Suprapubic skin (tissue), 4 donors: Measurements from ENCODE around the gene SYT2. TPM values are rescaled to one million over a fixed set of nuclear protein-coding genes. Genes with fewer than 3 reads are reported as not detected.
"Not testable (repeated sequence)": the region's sequence is repeated elsewhere in the genome, so short reads cannot be mapped to it uniquely, and the experiment has no call there.

Experiments used
- DNase-seq, 2 donors: peaks; one replicate each; pipeline ENCODE4 v3.0.0-alpha.2; 2019; ENCODE audit warnings: low spot score in 2 of 2
- H3K27ac ChIP-seq: fragments of 200-600 bp; sonication (generic); one replicate; pipeline ENCODE4 v1.5.1; 2019
- H3K27me3 ChIP-seq: fragments of 200-600 bp; sonication (generic); one replicate; pipeline ENCODE4 v1.5.1; 2019
- H3K36me3 ChIP-seq: fragments of 200-600 bp; sonication (generic); one replicate; pipeline ENCODE4 v1.5.1; 2019
- H3K4me1 ChIP-seq: fragments of 200-600 bp; sonication (generic); one replicate; pipeline ENCODE4 v1.5.1; 2019
- H3K4me3 ChIP-seq: fragments of 200-600 bp; sonication (generic); one replicate; pipeline ENCODE4 v1.5.1; 2019; ENCODE audit warnings: mild to moderate bottlenecking
- H3K9me3 ChIP-seq: fragments of 200-600 bp; sonication (generic); one replicate; pipeline ENCODE4 v1.5.1; 2019
- CTCF ChIP-seq, 2 donors: fragments of 200-600 bp in 1 of 2; fragments of 450-650 bp in 1 of 2; sonication (generic) in 1 of 2; IDR thresholded peaks; one replicate each; pipeline ENCODE4 v1.5.1; 2016 to 2019; ENCODE audit warnings: antibody characterized with exemption in 2 of 2, mild to moderate bottlenecking in 1 of 2, moderate library complexity in 1 of 2
- EP300 ChIP-seq: sonication (generic); formaldehyde crosslinking; IDR thresholded peaks from one replicate; pipeline ENCODE4 v1.6.1; 2017; ENCODE audit warnings: antibody characterized with exemption
- POLR2A ChIP-seq, 2 donors: fragments of 450-650 bp; IDR thresholded peaks; one replicate each; pipeline ENCODE4 v1.6.1; 2017; ENCODE audit warnings: antibody characterized with exemption in 2 of 2, mild to moderate bottlenecking in 2 of 2, moderate library complexity in 2 of 2
- POLR2AphosphoS5 ChIP-seq, 3 donors: sonication (generic); formaldehyde crosslinking; IDR thresholded peaks; one replicate each; pipeline ENCODE4 v1.6.1; 2017; ENCODE audit warnings: antibody characterized with exemption in 3 of 3
- WGBS: methylation state at CpG from one replicate; pipeline ENCODE4 v1.1.5; 2018; 5-methylcytosine and 5-hydroxymethylcytosine counted together
- total RNA-seq, 4 donors: library from RNA; depleted of rRNA; stranded (reverse); fragments of >200 nt; gene quantifications; one replicate each; pipeline ENCODE4 v1.1.0, GENCODE V29; 2016

SYT2 gene
- total RNA-seq, 4 donors from 2014 or later, result 0.11 TPM; not detected in 3

- Histone ChIP-seq H3K4me3 (no peak overlapping the region), H3K27me3 (peaks cover 6% of the 10 kb centered on the region), H3K4me1 (no peaks in the 10 kb centered on the region), H3K9me3 (no peaks in the 10 kb centered on the region), H3K27ac (no peak overlapping the region), H3K36me3 (no peaks in the 10 kb centered on the region)
- no peak for DNase-seq
- TF ChIP-seq POLR2AphosphoS5 (IDR thresholded peaks at IDR 0.05), result no peak
- no peak for TF ChIP-seq POLR2A (IDR thresholded peaks at IDR 0.05)
- TF ChIP-seq EP300, result no peak
- no peak for TF ChIP-seq CTCF (IDR thresholded peaks at IDR 0.05)
- 81% methylated on average over 7 of the region's 7 CpGs for WGBS
These were observed 86.0 kb downstream of the SYT2 start for GRCh38 chr1:202624088-202624780.

GRCh38 chr1:202623476-202623875 lies 86.8 kb downstream of the SYT2 start:
- not testable (repeated sequence) for H3K9me3 ChIP-seq, H3K27ac ChIP-seq, DNase-seq, H3K27me3 ChIP-seq, H3K36me3 ChIP-seq, H3K4me1 ChIP-seq, H3K4me3 ChIP-seq
- 66% methylated on average over 11 of the region's 12 CpGs for WGBS

- Histone ChIP-seq H3K9me3 (no peaks in the 10 kb centered on the region), H3K4me1 (peaks cover 11% of the 10 kb centered on the region), H3K36me3 (no peaks in the 10 kb centered on the region), H3K27ac (no peak overlapping the region), H3K27me3 (peaks cover 6% of the 10 kb centered on the region), H3K4me3 (no peak overlapping the region)
- 65% methylated on average over 4 of the region's 7 CpGs for WGBS
- TF ChIP-seq POLR2AphosphoS5 (IDR thresholded peaks at IDR 0.05) (no peak), POLR2A (IDR thresholded peaks at IDR 0.05) (no peak), EP300 (no peak), CTCF (IDR thresholded peaks at IDR 0.05) (no peak)
- DNase-seq, result no peak
These were observed 87.2 kb downstream of the SYT2 start for GRCh38 chr1:202623075-202623474.

DNA sequence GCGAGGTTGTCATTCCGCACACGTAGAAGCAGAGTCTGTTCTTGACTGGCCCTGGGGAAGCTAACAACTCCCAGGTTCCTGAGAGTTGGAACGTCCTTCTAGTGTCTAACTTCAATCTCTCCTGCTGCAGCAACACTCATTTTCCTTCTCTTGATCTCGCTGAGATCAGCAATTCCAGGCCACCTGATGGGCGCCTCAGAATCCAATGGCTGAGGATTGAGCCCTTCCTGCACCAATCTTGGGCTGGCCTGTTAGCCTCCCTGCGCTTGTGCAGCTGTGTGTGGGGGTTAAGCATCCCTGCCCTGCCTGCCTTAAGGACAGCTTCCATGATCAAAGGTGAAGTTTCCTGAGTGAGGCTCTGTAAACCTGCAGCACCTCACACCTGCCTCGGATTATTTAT lies 87.9 kb downstream of the SYT2 start:
- no peaks in the 10 kb centered on the region for H3K9me3 ChIP-seq
- peaks cover 12% of the 10 kb centered on the region for H3K4me1 ChIP-seq
- DNase-seq, result no peak
- 92% methylated on average over 7 of the region's 8 CpGs for WGBS
- H3K27ac ChIP-seq, result no peak overlapping the region
- TF ChIP-seq POLR2AphosphoS5 (IDR thresholded peaks at IDR 0.05) (no peak), CTCF (IDR thresholded peaks at IDR 0.05) (no peak), POLR2A (IDR thresholded peaks at IDR 0.05) (no peak), EP300 (no peak)
- H3K27me3 ChIP-seq, result peaks cover 6% of the 10 kb centered on the region
- H3K36me3 ChIP-seq, result no peaks in the 10 kb centered on the region
- H3K4me3 ChIP-seq, result no peak overlapping the region

DNA sequence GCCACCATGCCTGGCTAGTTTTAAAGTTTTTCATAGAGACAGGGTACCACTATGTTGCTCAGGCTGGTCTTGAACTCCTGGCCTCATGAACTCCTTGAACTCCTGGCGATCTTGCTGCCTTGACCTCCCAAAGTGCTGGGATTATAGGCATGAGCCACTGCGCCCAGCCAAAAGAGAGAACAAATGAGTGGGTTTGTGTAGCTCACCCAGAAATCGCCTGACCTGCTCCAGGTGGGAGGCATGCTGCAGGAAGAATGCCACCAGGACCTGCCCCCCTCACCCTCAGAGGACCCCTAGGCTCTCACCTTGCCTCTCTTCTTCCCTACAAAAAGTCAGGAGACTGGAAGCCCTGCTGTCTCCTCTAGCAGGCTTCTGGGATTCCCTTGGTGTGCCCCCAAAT lies 88.8 kb downstream of the SYT2 start:
- peaks cover 6% of the 10 kb centered on the region for H3K27me3 ChIP-seq
- H3K27ac ChIP-seq, result no peak overlapping the region
- H3K9me3 ChIP-seq, result no peaks in the 10 kb centered on the region
- 53% methylated on average over 2 of the region's 3 CpGs for WGBS
- H3K36me3 ChIP-seq, result no peaks in the 10 kb centered on the region
- H3K4me3 ChIP-seq, result no peak overlapping the region
- TF ChIP-seq EP300, result no peak
- no peak for TF ChIP-seq POLR2AphosphoS5 (IDR thresholded peaks at IDR 0.05)
- TF ChIP-seq CTCF (IDR thresholded peaks at IDR 0.05), result no peak
- TF ChIP-seq POLR2A (IDR thresholded peaks at IDR 0.05), result no peak
- DNase-seq, result no peak
- H3K4me1 ChIP-seq, result peaks cover 12% of the 10 kb centered on the region

DNA sequence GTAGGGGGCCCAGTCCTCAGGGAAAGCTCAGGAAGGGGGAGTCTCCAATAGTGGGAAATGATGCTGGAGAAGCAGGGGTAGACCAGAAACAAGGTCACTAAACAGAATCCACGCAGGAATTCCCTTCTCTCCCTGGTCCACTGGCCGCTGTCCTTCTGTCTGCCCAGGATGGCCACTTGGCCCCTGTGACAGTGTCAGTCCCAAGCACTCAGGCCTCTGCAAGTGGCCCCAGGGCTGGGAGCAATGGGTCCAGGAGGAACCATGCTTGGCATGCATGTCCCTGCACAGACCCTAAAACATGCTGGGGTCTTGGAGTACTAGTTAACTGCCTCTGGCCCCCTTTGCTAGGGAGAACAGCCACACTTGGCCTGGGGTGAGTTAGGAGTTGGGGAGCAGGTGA lies 90.2 kb downstream of the SYT2 start:
- H3K36me3 ChIP-seq, H3K27ac ChIP-seq, H3K27me3 ChIP-seq, H3K4me3 ChIP-seq, H3K9me3 ChIP-seq, DNase-seq: not testable (repeated sequence)
- H3K4me1 ChIP-seq, result peaks cover 20% of the 10 kb centered on the region
- 93% methylated on average over 2 of the region's 2 CpGs for WGBS
